Measurements from ENCODE around the gene SETD1B. TPM values are rescaled to one million over a fixed set of nuclear protein-coding genes. Genes with fewer than 3 reads are reported as not detected.
A peak's percentile ranks its signal among the peaks of the same experiment; 100 is the strongest.

The SETD1B gene
- total and polyA plus RNA-seq, 2 of the 4 experiments (the other 2 are of a cell fraction): 0.90 to 5.1 TPM

DNA sequence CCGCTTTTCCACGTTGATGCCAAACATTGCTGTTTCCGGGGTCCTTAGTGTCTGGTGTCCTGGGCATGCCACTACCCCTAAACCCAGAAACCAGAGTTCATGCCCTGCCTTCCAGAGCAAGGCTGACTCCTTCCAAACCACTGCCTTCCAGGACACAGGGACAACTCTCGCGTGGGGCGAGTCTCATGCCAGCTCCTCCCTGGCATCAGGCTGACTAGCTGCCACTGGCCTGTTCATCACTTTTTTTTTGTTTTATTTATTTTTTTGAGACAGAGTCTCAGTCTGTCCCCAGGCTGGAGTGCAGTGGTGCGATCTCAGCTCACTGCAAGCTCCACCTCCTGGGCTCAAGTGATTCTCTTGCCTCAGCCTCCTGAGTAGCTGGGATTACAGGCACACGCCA lies 4.8 kb downstream of the SETD1B start:
- peaks cover 17 to 67% of the 10 kb centered on the region in 2 experiments; a peak in 3 of 4 replicates for H3K79me1 ChIP-seq (ENCODE audit: low read depth in 1 of 2, low read length in 2 of 2)
- H4K5ac ChIP-seq (ENCODE audit: low read depth, low read length): no peak overlapping the region
- H3K36me3 ChIP-seq (ENCODE audit: control insufficient read depth, insufficient read depth, low read length): peaks cover 40% of the 10 kb centered on the region
- H2BK20ac ChIP-seq (ENCODE audit: low read depth, low read length): no peak overlapping the region
- no peak overlapping the region for H3K14ac ChIP-seq (replicated peaks; ENCODE audit: low read depth, low read length)
- in situ Hi-C loops (cut with MboI; ENCODE audit: low sequenced_read_pairs) (no loop called here), intact Hi-C loops (cut with micrococcal nuclease) (no loop called here), dilution Hi-C loops (cut with HindIII; ENCODE audit: low sequenced_read_pairs, unreplicated experiment) (no loop called here)
- no TSS peak for BruUV-seq (replicated peaks)
- peaks cover 21% of the 10 kb centered on the region for H3K4me1 ChIP-seq (ENCODE audit: control insufficient read depth, insufficient read depth, low read length)
- ChIA-PET CTCF (interaction anchor here (2.0 to 4.1 kb wide), 2 partner anchors 14 kb away, joined by 9 to 49 read pairs; partner anchors contain the start of gene RHOF), POLR2A (ENCODE audit: unreplicated experiment) (no interaction called here)
- no peak overlapping the region for H2BK5ac ChIP-seq (ENCODE audit: low read depth, low read length, poor library complexity, severe bottlenecking)
- no peaks in the 10 kb centered on the region for H3K9me3 ChIP-seq (ENCODE audit: control insufficient read depth, insufficient read depth, low read length)
- no peak overlapping the region for H3K18ac ChIP-seq (ENCODE audit: low read depth, low read length)
- H3K27me3 ChIP-seq (ENCODE audit: control insufficient read depth, insufficient read depth, low read length): no peaks in the 10 kb centered on the region
- ATAC-seq (ENCODE audit: low read depth) (no peak), DNase-seq (no peak)
- H3K56ac ChIP-seq (ENCODE audit: extremely low read depth, insufficient read depth, low read length): no peak overlapping the region
- WGBS, 2 experiments (ENCODE audit: extremely low coverage in 2 of 2, insufficient read length in 1 of 2): 92% methylated on average over 2 of the region's 8 CpGs; no CpG with 5 or more reads in 1 of the 2 experiments
- peaks cover 57% of the 10 kb centered on the region for H4K20me1 ChIP-seq (ENCODE audit: insufficient read depth, low read length)
- no peak overlapping the region for H2BK15ac ChIP-seq (ENCODE audit: low read depth, low read length)
- TF ChIP-seq RAD21 (IDR thresholded peaks at IDR 0.05; ENCODE audit: low read length) (no peak), MAZ (IDR thresholded peaks at IDR 0.05; ENCODE audit: borderline replicate concordance, low read depth, low read length) (no peak), MAFK (IDR thresholded peaks at IDR 0.05; ENCODE audit: low read depth, low read length) (no peak), FOS (IDR thresholded peaks at IDR 0.05; ENCODE audit: low read depth, low read length) (no peak), NFE2L2 (IDR thresholded peaks at IDR 0.05; ENCODE audit: low read depth, low read length) (no peak)
- TF ChIP-seq, protein P1, sequence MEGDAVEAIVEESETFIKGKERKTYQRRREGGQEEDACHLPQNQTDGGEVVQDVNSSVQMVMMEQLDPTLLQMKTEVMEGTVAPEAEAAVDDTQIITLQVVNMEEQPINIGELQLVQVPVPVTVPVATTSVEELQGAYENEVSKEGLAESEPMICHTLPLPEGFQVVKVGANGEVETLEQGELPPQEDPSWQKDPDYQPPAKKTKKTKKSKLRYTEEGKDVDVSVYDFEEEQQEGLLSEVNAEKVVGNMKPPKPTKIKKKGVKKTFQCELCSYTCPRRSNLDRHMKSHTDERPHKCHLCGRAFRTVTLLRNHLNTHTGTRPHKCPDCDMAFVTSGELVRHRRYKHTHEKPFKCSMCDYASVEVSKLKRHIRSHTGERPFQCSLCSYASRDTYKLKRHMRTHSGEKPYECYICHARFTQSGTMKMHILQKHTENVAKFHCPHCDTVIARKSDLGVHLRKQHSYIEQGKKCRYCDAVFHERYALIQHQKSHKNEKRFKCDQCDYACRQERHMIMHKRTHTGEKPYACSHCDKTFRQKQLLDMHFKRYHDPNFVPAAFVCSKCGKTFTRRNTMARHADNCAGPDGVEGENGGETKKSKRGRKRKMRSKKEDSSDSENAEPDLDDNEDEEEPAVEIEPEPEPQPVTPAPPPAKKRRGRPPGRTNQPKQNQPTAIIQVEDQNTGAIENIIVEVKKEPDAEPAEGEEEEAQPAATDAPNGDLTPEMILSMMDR (conservative IDR thresholded peaks at IDR 0.05; ENCODE audit: low read depth, low read length): no peak
- H3K27ac ChIP-seq (ENCODE audit: insufficient read depth, low read length): no peak overlapping the region
- H2AK5ac ChIP-seq (ENCODE audit: low read depth, low read length): no peak overlapping the region
- H3K9me1 ChIP-seq (ENCODE audit: insufficient read depth, low read length): no peaks in the 10 kb centered on the region
- no peak overlapping the region for H4K8ac ChIP-seq (ENCODE audit: low read depth in 2 of 2, low read length in 2 of 2)
- no peak overlapping the region for H3K9ac ChIP-seq (ENCODE audit: low read depth, low read length)
- H3K4me2 ChIP-seq (ENCODE audit: low read depth, low read length): no peak overlapping the region
- no peak overlapping the region for H2AK9ac ChIP-seq (replicated peaks; ENCODE audit: low read depth, low read length, poor library complexity)
- H3K23ac ChIP-seq (ENCODE audit: low read depth, low read length): peak overlapping the region; percentile 28; the same call in 1 of the 2 replicates
- H2AFZ ChIP-seq (replicated peaks; ENCODE audit: low read length, poor library complexity): no peak overlapping the region
- no peak overlapping the region for H2BK120ac ChIP-seq (ENCODE audit: low read depth, low read length)
- H3K4ac ChIP-seq (ENCODE audit: low read depth, low read length): no peak overlapping the region
- H4K91ac ChIP-seq (ENCODE audit: insufficient read depth, low read depth, low read length): no peak overlapping the region
- no peak overlapping the region for H3K4me3 ChIP-seq (ENCODE audit: insufficient read depth, low read depth, low read length)

Data from IMR-90 (cell line).